Panc1 (cell line): ENCODE results near the gene ADAMTS10. TPM values are rescaled to one million over a fixed set of nuclear protein-coding genes. Genes with fewer than 3 reads are reported as not detected.

Experiments used
- ATAC-seq: fragments of 200-7000 bp; cut with Tn5 transposase; 2 replicates; pipeline ENCODE4 v1.9.1; 2020; ENCODE audit warnings: mild to moderate bottlenecking, moderate library complexity
- BruUV-seq: library from RNA; stranded (reverse); fragments of 400-500 nt; replicated peaks from 2 replicates; lab custom pipeline; 2021; lab: Mats Ljungman, UMichigan
- CTCF ChIA-PET: fragments of 300-600 bp; sonication (Branson Sonifier 250); formaldehyde crosslinking; loops from one replicate; lab custom pipeline; 2022; ENCODE audit warnings: antibody characterized with exemption; lab: Charles Lee
- POLR2A ChIA-PET: fragments of 300-600 bp; sonication (Branson Sonifier 250); formaldehyde crosslinking; loops from one replicate; lab custom pipeline; 2022; ENCODE audit warnings: antibody characterized with exemption; lab: Charles Lee
- DNase-seq: peaks from one replicate; pipeline ENCODE4 v3.0.0-alpha.2; 2010; ENCODE audit warnings: low read depth, low spot score
- H3K27ac ChIP-seq: 2 replicates; pipeline ENCODE4 v1.5.1; 2011; ENCODE audit warnings: mild to moderate bottlenecking, low read length, inconsistent platforms
- H3K27me3 ChIP-seq: fragments of 200-500 bp; sonication (Bioruptor generic); 2 replicates; pipeline ENCODE4 v1.6.0; 2014; ENCODE audit warnings: low read length, inconsistent platforms; ENCODE audit not compliant: control insufficient read depth, insufficient read depth
- H3K36me3 ChIP-seq: fragments of 200-500 bp; sonication (Bioruptor generic); 2 replicates; pipeline ENCODE4 v1.5.1; 2014; ENCODE audit warnings: inconsistent platforms, mild to moderate bottlenecking, low read length, moderate library complexity; ENCODE audit not compliant: control insufficient read depth, insufficient read depth
- H3K4me1 ChIP-seq: 2 replicates; pipeline ENCODE4 v1.5.1; 2011; ENCODE audit warnings: inconsistent platforms, mild to moderate bottlenecking, low read length, moderate library complexity; ENCODE audit not compliant: control insufficient read depth, insufficient read depth
- H3K4me3 ChIP-seq, 2 experiments: 2 replicates each; pipeline ENCODE4 v1.5.1; 2011 to 2012; ENCODE audit warnings: low read depth in 2 of 2, low read length in 2 of 2, mild to moderate bottlenecking in 2 of 2, inconsistent platforms in 1 of 2, moderate library complexity in 1 of 2
- H3K9me3 ChIP-seq: fragments of 200-500 bp; sonication (Bioruptor generic); 2 replicates; pipeline ENCODE4 v1.5.1; 2014; ENCODE audit warnings: low read depth, mild to moderate bottlenecking, inconsistent platforms, low read length, moderate library complexity; ENCODE audit not compliant: control insufficient read depth, insufficient read depth
- CTCF ChIP-seq: fragments of 450-650 bp; IDR thresholded peaks from 2 replicates; pipeline ENCODE4 v1.5.1; 2017; ENCODE audit warnings: mild to moderate bottlenecking
- POLR2AphosphoS5 ChIP-seq: IDR thresholded peaks from 2 replicates; pipeline ENCODE4 v1.6.1; 2012; ENCODE audit warnings: mild to moderate bottlenecking, low read depth, low read length, moderate library complexity
- REST ChIP-seq, 2 experiments: IDR thresholded peaks; 2 replicates each; pipeline ENCODE4 v1.6.1; 2011 to 2012; ENCODE audit warnings: low read depth in 2 of 2, control low read depth in 1 of 2, low read length in 1 of 2, mild to moderate bottlenecking in 1 of 2, moderate library complexity in 1 of 2; ENCODE audit not compliant: insufficient read depth in 1 of 2
- SIN3A ChIP-seq: IDR thresholded peaks from 2 replicates; pipeline ENCODE4 v1.6.1; 2012; ENCODE audit warnings: low read depth, mild to moderate bottlenecking, low read length, moderate library complexity, borderline replicate concordance; ENCODE audit not compliant: insufficient read depth
- TCF7L2 ChIP-seq: IDR thresholded peaks from 2 replicates; pipeline ENCODE4 v1.6.1; 2011; ENCODE audit warnings: mild to moderate bottlenecking, low read depth, low read length, inconsistent platforms
- in situ Hi-C: cut with HindIII; loops from 2 replicates; pipeline ENCODE4 v1.10.0; 2016; ENCODE audit warnings: low sequenced_read_pairs, low pct_unique_long_range_greater_than_20kb
- intact Hi-C: fragments of 100-400 bp; cut with micrococcal nuclease; formaldehyde crosslinking; loops from one replicate; pipeline ENCODE4 v1.10.0; 2022; ENCODE audit not compliant: unreplicated experiment
- total RNA-seq: library from RNA; stranded (reverse); gene quantifications from one replicate; pipeline ENCODE4 v1.2.1, GENCODE V29; 2021; ENCODE audit not compliant: unreplicated experiment

The ADAMTS10 gene
- total RNA-seq, 1 experiment from 2014 or later = 10.0 TPM

- intact Hi-C loops (no loop called here), in situ Hi-C loops (no loop called here)
- no peak for DNase-seq
- POLR2A ChIA-PET = no interaction called here
- H3K27ac ChIP-seq = no peak overlapping the region
- H3K27me3 ChIP-seq = no peaks in the 10 kb centered on the region
- no peak overlapping the region for H3K4me3 ChIP-seq
- no peaks in the 10 kb centered on the region for H3K9me3 ChIP-seq
- CTCF ChIA-PET = no interaction called here
- TF ChIP-seq TCF7L2 (no peak), SIN3A (no peak), CTCF (no peak), REST (IDR thresholded peaks at IDR 0.05; ENCODE audit: insufficient read depth in 1 of 2, low read depth in 2 of 2, low read length in 1 of 2) (no peak), POLR2AphosphoS5 (no peak)
- no TSS peak for BruUV-seq
- peaks cover 12% of the 10 kb centered on the region for H3K4me1 ChIP-seq
- no peaks in the 10 kb centered on the region for H3K36me3 ChIP-seq
- no peak for ATAC-seq
These were observed 3.1 kb downstream of the ADAMTS10 start for GRCh38 chr19:8607386-8607785.

- CTCF ChIA-PET = no interaction called here
- H3K4me1 ChIP-seq = peaks cover 4% of the 10 kb centered on the region; the same call in 1 of the 2 replicates
- no TSS peak for BruUV-seq
These were observed 5.0 kb downstream of the ADAMTS10 start for GRCh38 chr19:8605514-8605913.

More at GRCh38 chr19:8605514-8605913, 5.0 kb downstream of the ADAMTS10 start:
- no peak for DNase-seq
- intact Hi-C loops = no loop called here
- TF ChIP-seq SIN3A (no peak), REST (IDR thresholded peaks at IDR 0.05; ENCODE audit: insufficient read depth in 1 of 2, low read depth in 2 of 2, low read length in 1 of 2) (no peak), CTCF (no peak), POLR2AphosphoS5 (no peak), TCF7L2 (no peak)
- ATAC-seq = no peak
- H3K27ac ChIP-seq = no peak overlapping the region
- no peaks in the 10 kb centered on the region for H3K9me3 ChIP-seq
- POLR2A ChIA-PET = no interaction called here
- in situ Hi-C loops = no loop called here
- no peaks in the 10 kb centered on the region for H3K36me3 ChIP-seq
- no peaks in the 10 kb centered on the region for H3K27me3 ChIP-seq
- no peak overlapping the region for H3K4me3 ChIP-seq
